GM19099 (cell line): ENCODE data around the gene SRBD1.

Experiments
- POLR2A ChIP-seq: IDR thresholded peaks from 3 replicates; pipeline ENCODE4 v1.6.1; 2011; ENCODE audit warnings: low read depth; ENCODE audit not compliant: insufficient read length; ENCODE audit errors: extremely low read depth

SRBD1 gene

DNA sequence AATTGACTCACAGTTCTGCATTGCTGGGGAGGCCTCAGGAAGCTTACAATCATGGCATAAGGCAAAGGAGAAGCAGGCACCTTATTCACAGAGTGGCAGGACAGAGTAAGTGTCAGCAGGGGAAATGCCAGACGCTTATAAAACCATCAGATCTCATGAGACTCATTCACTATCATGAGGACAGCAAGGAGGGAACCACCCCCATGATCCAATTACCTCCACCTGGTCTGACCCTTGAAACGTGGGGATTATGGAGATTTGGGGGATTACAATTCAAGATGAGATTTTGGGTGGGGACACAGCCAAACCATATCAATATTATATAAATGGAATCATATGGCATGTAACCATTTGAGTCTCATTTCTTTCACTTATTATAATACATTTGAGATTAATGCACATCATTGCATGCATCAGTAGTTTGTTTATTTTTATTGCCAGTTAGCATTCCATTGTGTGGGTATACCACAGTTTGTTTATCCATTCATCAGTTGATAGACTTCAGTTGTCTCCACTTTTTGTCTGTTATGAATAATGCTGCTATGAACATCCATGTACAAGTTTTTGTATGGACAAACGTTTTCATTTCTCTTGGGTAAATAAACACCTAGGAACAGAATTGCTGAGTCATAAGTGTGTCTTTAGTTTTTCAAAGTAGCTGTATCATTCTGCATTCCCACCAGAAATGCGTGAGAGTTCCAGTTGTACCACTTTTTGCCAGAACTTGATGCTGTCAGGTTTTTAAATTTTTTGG, 5.8 kb upstream of the SRBD1 start:
- TF ChIP-seq POLR2A, result no peak

GRCh38 chr2:45614871-45615415, 3.9 kb upstream of the SRBD1 start:
- no peak for TF ChIP-seq POLR2A

- TF ChIP-seq POLR2A, result no peak
These were observed 3.3 kb upstream of the SRBD1 start for GRCh38 chr2:45614330-45614729.

- no peak for TF ChIP-seq POLR2A
These were observed 1.7 kb upstream of the SRBD1 start for GRCh38 chr2:45612731-45613130.

DNA sequence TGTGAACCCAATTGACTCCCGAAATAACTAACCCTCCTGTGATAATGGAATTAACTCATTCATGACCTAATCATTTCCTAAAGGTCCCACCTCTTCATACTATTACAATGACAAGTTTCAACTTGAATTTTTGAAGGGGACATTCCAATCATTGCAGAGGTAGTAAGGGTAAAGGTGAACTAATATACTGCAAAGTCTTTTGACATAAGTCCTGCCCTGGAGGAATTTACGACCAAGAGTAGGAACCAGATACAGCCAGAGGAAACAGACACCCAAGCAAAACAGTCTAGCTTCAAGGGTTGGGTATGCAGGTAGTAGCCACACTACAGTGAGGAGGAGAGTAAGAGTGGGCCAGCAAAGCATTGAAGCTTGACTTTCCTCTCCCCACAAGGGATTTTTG, 1.2 kb upstream of the SRBD1 start:
- TF ChIP-seq POLR2A, result no peak

GRCh38 chr2:45610281-45611019, 617 bp downstream of the SRBD1 start:
- TF ChIP-seq POLR2A, result no peak

DNA sequence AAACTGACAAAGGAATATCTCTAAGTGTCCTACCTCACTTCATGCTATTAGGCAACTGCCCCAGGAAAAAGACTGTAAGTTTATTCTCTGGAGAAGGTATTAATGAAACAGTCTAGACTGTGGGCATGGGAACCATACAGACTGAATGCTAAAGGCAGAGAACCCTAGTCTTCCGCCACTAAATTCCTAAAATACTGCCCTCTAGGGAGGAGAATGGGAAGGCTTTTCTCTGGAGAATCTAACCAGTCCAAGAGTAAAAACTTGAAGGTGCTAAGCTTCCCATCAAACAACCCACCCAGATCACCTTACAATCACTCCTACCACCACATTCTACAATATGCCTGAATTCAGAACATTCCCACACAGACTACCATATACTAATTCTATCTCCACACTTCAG, 3.4 kb downstream of the SRBD1 start:
- TF ChIP-seq POLR2A, result no peak

DNA sequence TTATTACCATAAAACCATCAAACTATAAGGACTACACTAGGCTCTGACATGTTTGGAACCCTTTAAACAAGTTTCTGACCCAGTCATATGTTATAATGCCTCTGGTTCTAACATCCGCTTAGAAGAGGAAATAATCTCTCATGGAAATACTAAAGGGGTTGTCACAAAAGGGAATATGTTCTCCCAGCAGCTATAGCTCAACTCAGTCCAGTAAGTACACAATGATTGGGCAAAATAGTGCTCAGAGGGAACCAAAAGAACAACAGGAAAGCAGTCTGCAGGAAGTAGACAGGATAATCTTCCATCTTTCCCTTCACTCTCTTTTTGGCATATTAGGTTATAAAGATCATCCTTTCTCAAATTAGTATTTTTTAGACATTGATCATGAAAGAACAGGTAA, 4.3 kb downstream of the SRBD1 start:
- no peak for TF ChIP-seq POLR2A

DNA sequence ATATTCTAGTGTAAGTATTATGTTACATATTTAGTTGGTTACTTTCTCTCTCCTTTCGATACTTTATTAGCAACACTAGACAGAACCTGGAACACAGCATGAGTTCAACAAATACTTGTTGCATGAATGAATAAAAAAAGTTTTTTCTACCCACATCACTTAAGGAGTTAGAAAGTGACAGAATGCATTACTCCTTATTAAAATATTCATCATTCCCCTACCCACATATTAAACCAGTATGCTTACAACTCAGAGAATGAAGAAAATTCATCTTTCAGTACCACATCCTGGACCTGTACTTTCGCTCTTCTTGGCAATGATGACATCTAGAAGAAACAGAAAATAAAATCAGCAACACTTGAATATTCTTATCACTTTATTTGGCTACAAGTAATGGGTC, 6.0 kb downstream of the SRBD1 start:
- no peak for TF ChIP-seq POLR2A

GRCh38 chr2:45602624-45603023, 8.4 kb downstream of the SRBD1 start:
- no peak for TF ChIP-seq POLR2A

DNA sequence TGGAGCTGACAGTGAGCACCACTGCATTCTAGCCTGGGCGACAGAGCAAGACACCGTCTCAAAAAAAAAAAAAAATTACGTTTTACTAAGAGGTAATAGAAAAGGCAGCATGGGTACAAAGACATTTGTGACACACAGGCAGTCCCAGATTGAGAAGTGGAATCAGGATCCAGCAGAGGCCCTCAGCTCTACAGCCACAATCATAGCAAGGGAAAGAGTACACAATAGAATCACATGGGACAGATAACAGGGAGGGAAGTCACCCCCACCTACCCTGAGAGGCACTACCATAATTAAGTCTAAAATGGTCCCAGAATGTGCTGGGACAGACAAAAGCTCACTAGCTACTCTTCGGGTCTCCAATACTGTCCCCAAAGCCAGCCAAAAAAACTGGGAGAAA, 12.5 kb downstream of the SRBD1 start:
- no peak for TF ChIP-seq POLR2A

DNA sequence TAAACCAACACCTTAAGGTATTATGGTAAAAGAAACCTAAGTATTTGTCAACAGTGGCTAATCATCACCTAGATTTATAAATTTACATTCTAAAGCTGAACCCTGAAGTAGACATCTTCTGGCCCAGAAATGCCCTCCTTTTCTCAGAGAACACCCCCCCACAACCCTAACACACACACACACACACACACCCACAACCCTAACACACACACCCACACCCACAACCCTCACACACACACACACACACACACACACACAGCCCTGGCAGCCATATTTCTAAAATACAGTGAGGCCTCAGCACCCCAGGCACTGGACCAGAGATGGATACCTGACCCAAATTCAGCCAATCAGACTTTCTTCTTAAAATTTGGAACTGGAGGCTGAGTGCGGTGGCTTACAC, 14.3 kb downstream of the SRBD1 start:
- no peak for TF ChIP-seq POLR2A

GRCh38 chr2:45595721-45596435, 15.2 kb downstream of the SRBD1 start:
- TF ChIP-seq POLR2A, result no peak

DNA sequence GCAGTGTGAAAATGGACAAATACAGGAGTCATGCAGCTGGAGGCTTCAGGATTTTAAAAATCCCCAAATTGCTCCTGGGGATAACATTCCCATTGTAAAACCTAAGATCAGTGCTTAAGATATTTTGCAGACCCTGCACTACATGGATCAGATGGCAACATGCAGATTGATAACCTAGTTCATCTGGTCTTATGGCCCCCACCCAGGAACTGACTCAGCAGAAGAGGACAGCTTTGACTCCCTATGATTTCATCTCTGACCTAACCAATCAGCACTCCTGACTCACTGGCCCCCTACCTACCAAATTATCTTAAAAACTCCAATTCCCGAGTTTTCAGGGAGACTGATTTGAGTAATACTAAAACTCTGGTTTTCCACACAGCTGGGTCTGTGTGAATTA, 20.0 kb downstream of the SRBD1 start:
- TF ChIP-seq POLR2A, result no peak

DNA sequence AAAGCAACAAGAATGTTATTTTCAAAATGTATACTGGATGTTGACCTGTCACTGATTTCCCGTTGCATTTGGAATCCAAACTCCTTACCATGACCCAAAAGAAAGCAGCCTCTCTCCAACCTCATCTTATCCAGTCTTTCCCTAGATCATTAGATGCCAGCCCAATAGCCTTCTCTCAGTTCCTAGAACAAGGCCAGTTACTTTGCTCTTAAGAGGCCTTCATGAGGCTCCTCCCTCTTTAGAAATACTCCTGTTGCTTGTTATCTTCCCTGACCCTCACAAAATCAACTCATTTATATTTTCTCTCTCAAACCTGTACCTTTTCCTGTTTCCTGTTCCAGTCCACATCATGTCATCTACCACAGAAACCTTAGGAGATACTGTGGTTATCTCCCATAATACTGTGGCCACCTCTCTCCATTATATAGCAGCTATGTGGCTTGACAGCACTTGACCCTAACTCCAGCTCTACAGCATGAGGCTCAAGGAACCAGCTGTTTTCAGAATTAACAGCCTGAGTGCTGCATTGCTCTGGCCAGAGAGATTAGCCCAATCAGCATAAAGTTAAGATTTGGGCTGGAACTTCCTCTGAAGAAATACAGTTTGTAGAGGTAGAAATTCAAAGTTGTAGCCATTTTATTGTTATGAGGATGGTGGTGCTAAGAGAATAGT, 22.8 kb downstream of the SRBD1 start:
- no peak for TF ChIP-seq POLR2A
